ENCODE data around the gene GTF2A2.
A peak's percentile ranks its signal among the peaks of the same experiment; 100 is the strongest.
"Not testable (repeated sequence)": the region's sequence is repeated elsewhere in the genome, so short reads cannot be mapped to it uniquely, and the experiment has no call there.

The GTF2A2 gene

GRCh38 chr15:59668556-59668955 is 11.2 kb upstream of the GTF2A2 start:
- DNase-seq, result no peak

GRCh38 chr15:59662260-59662659 is 4.9 kb upstream of the GTF2A2 start:
- no peak for DNase-seq

GRCh38 chr15:59659366-59659765 is 2.1 kb upstream of the GTF2A2 start:
- DNase-seq, result no peak

- no peak for DNase-seq
Measured at GRCh38 chr15:59657635-59658125, 365 bp upstream of the GTF2A2 start.

GRCh38 chr15:59654046-59654445 is 3.3 kb downstream of the GTF2A2 start:
- no peak for DNase-seq

- DNase-seq, result no peak
Measured at GRCh38 chr15:59649603-59650002, 7.7 kb downstream of the GTF2A2 start.

GRCh38 chr15:59647085-59647484 is 10.2 kb downstream of the GTF2A2 start:
- DNase-seq, result no peak

- no peak for DNase-seq
Measured at GRCh38 chr15:59646277-59646676, 11.0 kb downstream of the GTF2A2 start.

- not testable (repeated sequence) for DNase-seq
Measured at GRCh38 chr15:59645812-59646211, 11.5 kb downstream of the GTF2A2 start.

- no peak for DNase-seq
Measured at GRCh38 chr15:59644756-59645155, 12.6 kb downstream of the GTF2A2 start.

GRCh38 chr15:59642351-59642750 is 15.0 kb downstream of the GTF2A2 start:
- DNase-seq, result no peak

- DNase-seq, result not testable (repeated sequence)
Measured at GRCh38 chr15:59637507-59637906, 19.8 kb downstream of the GTF2A2 start.

- no peak for DNase-seq
Measured at GRCh38 chr15:59636184-59636583, 21.1 kb downstream of the GTF2A2 start.

GRCh38 chr15:59632714-59633113 is 24.6 kb downstream of the GTF2A2 start:
- DNase-seq, result peak in 1 of 2 experiments; percentile 12

- peak; percentile 26 to 38 for DNase-seq
Measured at GRCh38 chr15:59622289-59622688, 35.0 kb downstream of the GTF2A2 start.

- no peak for DNase-seq
Measured at GRCh38 chr15:59618406-59618805, 38.9 kb downstream of the GTF2A2 start.

- DNase-seq, result no peak
Measured at GRCh38 chr15:59616379-59616778, 40.9 kb downstream of the GTF2A2 start.

- DNase-seq, result no peak
Measured at GRCh38 chr15:59615661-59616060, 41.7 kb downstream of the GTF2A2 start.

- DNase-seq, result no peak
Measured at GRCh38 chr15:59614153-59614552, 43.2 kb downstream of the GTF2A2 start.

- DNase-seq, result no peak
Measured at GRCh38 chr15:59611276-59612260, 45.7 kb downstream of the GTF2A2 start, which contains the start of gene GCNT3. Gene GCNT3, plus strand, starts transcription at chr15:59611783. Its CDS starts 6,456 bp downstream, at chr15:59618239.

- DNase-seq, result peak in 1 of 2 experiments; percentile 9
Measured at GRCh38 chr15:59609730-59610712, 47.3 kb downstream of the GTF2A2 start.

- no peak for DNase-seq
Measured at GRCh38 chr15:59605994-59606393, 51.3 kb downstream of the GTF2A2 start.

GRCh38 chr15:59598461-59598860 is 58.9 kb downstream of the GTF2A2 start:
- no peak for DNase-seq

Measured in SHP77 (cell line).